B cell (primary cell): ENCODE data around the gene PLEKHA7. TPM values are rescaled to one million over a fixed set of nuclear protein-coding genes. Genes with fewer than 3 reads are reported as not detected.

Experiments used
- ATAC-seq: fragments of 200-7000 bp; cut with Tn5 transposase; one replicate; pipeline ENCODE4 v1.10.0; 2021; ENCODE audit warnings: low read depth, mild to moderate bottlenecking, moderate number of reproducible peaks, moderate library complexity
- CTCF ChIA-PET: fragments of 350-600 bp; sonication (Branson Sonifier 250); formaldehyde crosslinking; loops from one replicate; lab custom pipeline; 2021; ENCODE audit warnings: antibody characterized with exemption, inconsistent platforms; lab: Charles Lee
- POLR2A ChIA-PET: fragments of 350-600 bp; sonication (Branson Sonifier 250); formaldehyde crosslinking; loops from one replicate; lab custom pipeline; 2021; ENCODE audit warnings: antibody characterized with exemption; lab: Charles Lee
- DNase-seq: peaks from one replicate; pipeline ENCODE4 v3.0.0; 2013
- H2AFZ ChIP-seq: 2 replicates; pipeline ENCODE4 v1.6.1; 2012; ENCODE audit warnings: mild to moderate bottlenecking, low read depth, low read length; ENCODE audit not compliant: insufficient read depth, poor library complexity, severe bottlenecking
- H3K27ac ChIP-seq, 2 donors: 1 replicate in 1 of 2; 2 replicates in 1 of 2; pipeline ENCODE4 v1.5.1; 2012 to 2013; ENCODE audit warnings: low read length in 2 of 2, mild to moderate bottlenecking in 2 of 2, moderate library complexity in 1 of 2
- H3K27me3 ChIP-seq, 4 experiments: fragments of 200-600 bp in 1 of 4; sonication (generic) in 1 of 4; replicated peaks in 1 of 4; 1 replicate in 2 of 4; 2 replicates in 2 of 4; pipeline versions ENCODE4 v1.6.1 to v1.7.0; 2013 to 2016; ENCODE audit warnings: low read length in 3 of 4, mild to moderate bottlenecking in 2 of 4, mixed read lengths in 1 of 4, moderate library complexity in 1 of 4; ENCODE audit not compliant: insufficient read depth in 4 of 4, control insufficient read depth in 3 of 4; ENCODE audit errors: control extremely low read depth in 1 of 4
- H3K36me3 ChIP-seq, 2 experiments: replicated peaks in 1 of 2; 1 replicate in 1 of 2; 2 replicates in 1 of 2; pipeline versions ENCODE4 v1.6.1 to v1.7.1; 2013; ENCODE audit warnings: low read length in 1 of 2; ENCODE audit not compliant: insufficient read depth in 2 of 2, control insufficient read depth in 1 of 2; ENCODE audit errors: control extremely low read depth in 1 of 2, extremely low read depth in 1 of 2
- H3K4me1 ChIP-seq, 2 donors: fragments of 200-600 bp in 1 of 2; sonication (generic) in 1 of 2; 1 replicate in 1 of 2; 2 replicates in 1 of 2; pipeline versions ENCODE4 v1.5.1 to v1.6.1; 2013 to 2017; ENCODE audit warnings: low read length in 2 of 2; ENCODE audit not compliant: control insufficient read depth in 2 of 2, insufficient read depth in 2 of 2
- H3K4me2 ChIP-seq: replicated peaks from 2 replicates; pipeline ENCODE3; 2012; ENCODE audit warnings: mild to moderate bottlenecking, low read depth, low read length; ENCODE audit not compliant: poor library complexity, severe bottlenecking
- H3K4me3 ChIP-seq, 5 experiments: fragments of 200-600 bp in 1 of 5; sonication (generic) in 1 of 5; 1 replicate in 3 of 5; 2 replicates in 2 of 5; pipeline versions ENCODE4 v1.5.1 to v1.7.0; 2011 to 2016; ENCODE audit warnings: low read length in 4 of 5, mild to moderate bottlenecking in 4 of 5, low read depth in 2 of 5, control low read depth in 1 of 5, moderate library complexity in 1 of 5; ENCODE audit not compliant: insufficient read depth in 1 of 5; ENCODE audit errors: control extremely low read depth in 1 of 5, extremely low read depth in 1 of 5
- H3K79me2 ChIP-seq: fragments of 200-600 bp; sonication (generic); one replicate; pipeline ENCODE4 v1.6.0; 2016; ENCODE audit warnings: low read length; ENCODE audit not compliant: control insufficient read depth, insufficient read depth
- H3K9ac ChIP-seq: fragments of 200-600 bp; sonication (generic); 2 replicates; pipeline ENCODE4 v1.6.1; 2017; ENCODE audit warnings: mild to moderate bottlenecking, low read length, moderate library complexity
- H3K9me3 ChIP-seq, 3 donors: one replicate each; pipeline versions ENCODE4 v1.6.1 to v1.7.1; 2013; ENCODE audit warnings: low read length in 2 of 3; ENCODE audit not compliant: control insufficient read depth in 2 of 3, insufficient read depth in 1 of 3; ENCODE audit errors: control extremely low read depth in 1 of 3
- H4K20me1 ChIP-seq: 2 replicates; pipeline ENCODE4 v1.6.0; 2012; ENCODE audit warnings: mild to moderate bottlenecking, low read length; ENCODE audit not compliant: insufficient read depth, control insufficient read depth, poor library complexity, severe bottlenecking
- H3K27ac Mint-ChIP-seq: one replicate; pipeline ENCODE4 v1.8.0; 2021; ENCODE audit warnings: mixed read lengths
- H3K27me3 Mint-ChIP-seq: one replicate; pipeline ENCODE4 v1.8.0; 2021; ENCODE audit warnings: mixed read lengths
- H3K4me1 Mint-ChIP-seq: one replicate; pipeline ENCODE4 v1.8.0; 2021; ENCODE audit warnings: mixed read lengths
- H3K4me3 Mint-ChIP-seq: one replicate; pipeline ENCODE4 v1.8.0; 2021; ENCODE audit warnings: mixed read lengths
- H3K9me3 Mint-ChIP-seq: one replicate; pipeline ENCODE4 v1.8.0; 2022; ENCODE audit warnings: mixed read lengths; ENCODE audit not compliant: insufficient read depth
- CTCF ChIP-seq: fragments of 200-600 bp; IDR thresholded peaks from one replicate; pipeline ENCODE4 v1.8.0; 2022; ENCODE audit warnings: antibody characterized with exemption, mild to moderate bottlenecking
- EZH2 ChIP-seq: IDR thresholded peaks from 2 replicates; pipeline ENCODE4 v1.6.1; 2012; ENCODE audit warnings: borderline replicate concordance, low read depth, mild to moderate bottlenecking, moderate library complexity, low read length; ENCODE audit not compliant: insufficient read depth, poor library complexity, severe bottlenecking
- WGBS: methylation state at CpG from one replicate; pipeline ENCODE4 v1.1.5; 2013; ENCODE audit warnings: missing lambda C conversion rate; ENCODE audit not compliant: insufficient coverage; 5-methylcytosine and 5-hydroxymethylcytosine counted together
- intact Hi-C: fragments of 100-400 bp; cut with micrococcal nuclease; formaldehyde crosslinking; loops from one replicate; pipeline ENCODE4 v1.10.0; 2022
- polyA plus RNA-seq: library from polyadenylated mRNA; depleted of rRNA; stranded (reverse); fragments of >200 nt; gene quantifications from 2 replicates; pipeline ENCODE4 v1.2.3, GENCODE V29; 2012
- total RNA-seq, 2 donors: library from RNA; stranded (reverse); fragments of 120-200 nt in 1 of 2; gene quantifications; 1 replicate in 1 of 2; 2 replicates in 1 of 2; pipeline versions ENCODE4 v1.2.3 to v1.2.4, GENCODE V29; 2013 to 2022

Gene PLEKHA7
- total and polyA plus RNA-seq, 2 donors (not counting 1 experiment from before 2014, with no cell fraction given), result 1.7 to 8.2 TPM

DNA sequence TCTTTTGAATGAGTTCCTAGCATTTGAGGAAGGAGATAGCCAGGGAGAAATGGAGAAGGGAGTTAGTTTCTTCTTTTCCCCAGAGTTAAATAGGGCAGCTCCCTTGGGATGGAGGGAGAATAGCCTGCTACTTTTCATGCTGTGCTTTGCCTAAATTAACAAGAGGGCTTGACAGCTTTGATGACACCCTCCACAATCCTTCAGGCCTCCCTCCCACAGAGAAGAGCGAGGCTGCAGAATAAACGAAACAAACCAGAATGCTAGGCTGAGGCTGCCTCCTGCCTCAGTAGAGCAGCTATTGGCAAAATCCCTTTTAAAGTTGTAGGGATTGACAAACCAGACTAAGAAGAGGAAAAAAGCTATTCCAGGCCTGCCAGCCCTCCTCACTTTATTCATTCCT is 181.2 kb downstream of the PLEKHA7 start:
- intact Hi-C loops, result no loop called here
- H3K9me3 ChIP-seq, result no peaks in the 10 kb centered on the region
- no peak for DNase-seq
- H3K27ac Mint-ChIP-seq, result no peak overlapping the region
- no peaks in the 10 kb centered on the region for H3K79me2 ChIP-seq
- H3K4me3 ChIP-seq, result no peak overlapping the region
- no peaks in the 10 kb centered on the region for H3K4me1 Mint-ChIP-seq
- ChIA-PET CTCF (interaction anchor here (1.3 kb wide), 1 partner anchor 9 kb away, joined by 3 read pairs; no protein-coding TSS in a partner anchor), POLR2A (no interaction called here)
- no peaks in the 10 kb centered on the region for H4K20me1 ChIP-seq
- no peaks in the 10 kb centered on the region for H3K27me3 Mint-ChIP-seq
- WGBS, result 83% methylated on average over 2 of the region's 2 CpGs
- H3K9me3 Mint-ChIP-seq, result no peaks in the 10 kb centered on the region
- H3K4me2 ChIP-seq, result no peak overlapping the region
- H3K4me3 Mint-ChIP-seq, result no peak overlapping the region
- no peaks in the 10 kb centered on the region for H3K27me3 ChIP-seq
- H3K27ac ChIP-seq, result no peak overlapping the region
- no peak for TF ChIP-seq EZH2
- TF ChIP-seq CTCF, result no peak
- H2AFZ ChIP-seq, result no peak overlapping the region
- no peak for ATAC-seq
- H3K9ac ChIP-seq, result no peak overlapping the region
- H3K36me3 ChIP-seq, result no peaks in the 10 kb centered on the region
- H3K4me1 ChIP-seq, result no peaks in the 10 kb centered on the region

- H3K9me3 ChIP-seq, result no peaks in the 10 kb centered on the region
- H3K27me3 Mint-ChIP-seq, result no peaks in the 10 kb centered on the region
- H3K4me1 Mint-ChIP-seq, result no peaks in the 10 kb centered on the region
- H3K36me3 ChIP-seq, result no peaks in the 10 kb centered on the region
- H3K79me2 ChIP-seq, result no peaks in the 10 kb centered on the region
- no peak overlapping the region for H2AFZ ChIP-seq
- no peaks in the 10 kb centered on the region for H3K9me3 Mint-ChIP-seq
- no peaks in the 10 kb centered on the region for H3K4me1 ChIP-seq
- no peak for TF ChIP-seq EZH2
- TF ChIP-seq CTCF, result no peak
- DNase-seq, result no peak
- ChIA-PET POLR2A (no interaction called here), CTCF (interaction anchor here (2.8 kb wide), 1 partner anchor 11 kb away, joined by 12 read pairs; no protein-coding TSS in a partner anchor)
- no peak for ATAC-seq
- H3K9ac ChIP-seq, result no peak overlapping the region
- WGBS, result no CpG with 5 or more reads among the region's 1 CpG
- H3K4me3 Mint-ChIP-seq, result no peak overlapping the region
- no peak overlapping the region for H3K4me3 ChIP-seq
- H3K27me3 ChIP-seq, result no peaks in the 10 kb centered on the region
- H3K4me2 ChIP-seq, result no peak overlapping the region
- no peak overlapping the region for H3K27ac Mint-ChIP-seq
- intact Hi-C loops, result no loop called here
- no peak overlapping the region for H3K27ac ChIP-seq
- H4K20me1 ChIP-seq, result no peaks in the 10 kb centered on the region
Observed at GRCh38 chr11:16832193-16832539, 182.0 kb downstream of the PLEKHA7 start.
